ENCODE measurements around the gene TMIGD2. TPM values are rescaled to one million over a fixed set of nuclear protein-coding genes. Genes with fewer than 3 reads are reported as not detected.

The TMIGD2 gene
- total and polyA plus RNA-seq, 2 of the 4 experiments (the other 2 are of a cell fraction): not detected

DNA sequence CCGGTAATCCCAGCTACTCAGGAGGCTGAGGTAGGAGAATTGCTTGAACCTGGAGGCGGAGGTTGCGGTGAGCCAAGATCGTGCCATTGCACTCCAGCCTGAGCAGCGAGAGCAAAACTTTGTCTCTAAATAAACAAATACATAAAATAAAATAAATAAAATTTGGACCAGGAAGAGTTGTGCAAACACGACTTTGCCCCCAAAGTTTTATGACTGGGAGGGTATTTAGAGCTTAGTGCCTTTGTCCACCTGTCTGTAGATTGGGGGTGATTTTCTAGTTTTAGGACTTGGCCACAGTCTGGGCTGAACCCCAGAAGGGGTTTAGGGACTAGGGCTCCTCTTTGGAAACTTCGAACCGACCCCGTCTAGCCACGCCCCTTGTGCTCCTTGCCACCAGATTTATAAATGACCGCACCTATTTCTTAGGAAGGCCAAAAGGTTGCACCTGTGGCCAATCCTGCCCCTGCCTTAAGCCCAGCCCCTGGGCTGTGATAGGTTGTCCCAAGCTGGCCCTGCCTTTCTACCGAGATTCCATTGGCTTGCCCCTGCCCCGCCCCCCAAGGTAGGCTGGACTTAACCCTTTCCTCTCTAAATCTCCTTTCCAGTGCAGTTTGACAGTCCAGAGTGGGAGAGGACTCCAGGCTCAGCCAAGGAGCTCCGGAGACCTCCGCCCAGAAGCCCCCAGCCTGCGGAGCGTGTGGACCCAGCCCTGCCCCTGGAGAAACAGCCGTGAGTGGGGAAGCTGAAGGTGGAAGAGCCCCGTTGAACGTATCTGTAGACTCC lies 17.8 kb downstream of the TMIGD2 start:
- Histone ChIP-seq H4K20me1 (ENCODE audit: insufficient read depth, low read length) (no peaks in the 10 kb centered on the region), H2BK20ac (ENCODE audit: low read depth, low read length) (no peak overlapping the region), H3K23ac (ENCODE audit: low read depth, low read length) (no peak overlapping the region), H3K9me1 (ENCODE audit: insufficient read depth, low read length) (no peaks in the 10 kb centered on the region), H3K27me3 (ENCODE audit: control insufficient read depth, insufficient read depth, low read length) (peaks cover 45% of the 10 kb centered on the region), H3K4me2 (ENCODE audit: low read depth, low read length) (no peak overlapping the region), H3K18ac (ENCODE audit: low read depth, low read length) (no peak overlapping the region), H3K4me3 (ENCODE audit: insufficient read depth, low read depth, low read length) (no peak overlapping the region), H4K5ac (ENCODE audit: low read depth, low read length) (no peak overlapping the region), H3K9me3 (ENCODE audit: control insufficient read depth, insufficient read depth, low read length) (peaks cover 2% of the 10 kb centered on the region; the same call in 1 of the 2 replicates), H4K8ac (ENCODE audit: low read depth in 2 of 2, low read length in 2 of 2) (no peak overlapping the region), H3K56ac (ENCODE audit: extremely low read depth, insufficient read depth, low read length) (no peak overlapping the region), H3K79me1 (ENCODE audit: low read depth in 1 of 2, low read length in 2 of 2) (no peaks in the 10 kb centered on the region), H2BK15ac (ENCODE audit: low read depth, low read length) (no peak overlapping the region), H2AFZ (replicated peaks; ENCODE audit: low read length, poor library complexity) (peak overlapping the region; percentile 10), H3K4ac (ENCODE audit: low read depth, low read length) (no peak overlapping the region), H2AK9ac (replicated peaks; ENCODE audit: low read depth, low read length, poor library complexity) (no peak overlapping the region), H3K27ac (ENCODE audit: insufficient read depth, low read length) (no peak overlapping the region), H2BK5ac (ENCODE audit: low read depth, low read length, poor library complexity, severe bottlenecking) (no peak overlapping the region), H4K91ac (ENCODE audit: insufficient read depth, low read depth, low read length) (no peak overlapping the region), H3K9ac (ENCODE audit: low read depth, low read length) (no peak overlapping the region), H2BK120ac (ENCODE audit: low read depth, low read length) (no peak overlapping the region), H3K4me1 (ENCODE audit: control insufficient read depth, insufficient read depth, low read length) (no peaks in the 10 kb centered on the region), H2AK5ac (ENCODE audit: low read depth, low read length) (no peak overlapping the region), H3K36me3 (ENCODE audit: control insufficient read depth, insufficient read depth, low read length) (no peaks in the 10 kb centered on the region), H3K14ac (replicated peaks; ENCODE audit: low read depth, low read length) (no peak overlapping the region)
- ChIA-PET POLR2A (ENCODE audit: unreplicated experiment) (no interaction called here), CTCF (no interaction called here)
- ATAC-seq (ENCODE audit: low read depth) (peak; percentile 63), DNase-seq (no peak)
- dilution Hi-C loops (cut with HindIII; ENCODE audit: low sequenced_read_pairs, unreplicated experiment) (no loop called here), intact Hi-C loops (cut with micrococcal nuclease) (no loop called here), in situ Hi-C loops (cut with MboI; ENCODE audit: low sequenced_read_pairs) (no loop called here)
- TF ChIP-seq, protein P1, sequence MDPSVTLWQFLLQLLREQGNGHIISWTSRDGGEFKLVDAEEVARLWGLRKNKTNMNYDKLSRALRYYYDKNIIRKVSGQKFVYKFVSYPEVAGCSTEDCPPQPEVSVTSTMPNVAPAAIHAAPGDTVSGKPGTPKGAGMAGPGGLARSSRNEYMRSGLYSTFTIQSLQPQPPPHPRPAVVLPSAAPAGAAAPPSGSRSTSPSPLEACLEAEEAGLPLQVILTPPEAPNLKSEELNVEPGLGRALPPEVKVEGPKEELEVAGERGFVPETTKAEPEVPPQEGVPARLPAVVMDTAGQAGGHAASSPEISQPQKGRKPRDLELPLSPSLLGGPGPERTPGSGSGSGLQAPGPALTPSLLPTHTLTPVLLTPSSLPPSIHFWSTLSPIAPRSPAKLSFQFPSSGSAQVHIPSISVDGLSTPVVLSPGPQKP (IDR thresholded peaks at IDR 0.05; ENCODE audit: borderline replicate concordance, low read depth, low read length): no peak
- TF ChIP-seq MXI1 (IDR thresholded peaks at IDR 0.05; ENCODE audit: borderline replicate concordance, low read depth, low read length) (no peak), BHLHE40 (IDR thresholded peaks at IDR 0.05; ENCODE audit: low read depth, low read length) (no peak), RFX5 (IDR thresholded peaks at IDR 0.05; ENCODE audit: low read depth, low read length) (no peak), CHD1 (IDR thresholded peaks at IDR 0.05; ENCODE audit: low read depth, low read length) (no peak), RAD21 (IDR thresholded peaks at IDR 0.05; ENCODE audit: low read length) (no peak), SMC3 (IDR thresholded peaks at IDR 0.05; ENCODE audit: low read depth, low read length) (no peak), RCOR1 (IDR thresholded peaks at IDR 0.05; ENCODE audit: insufficient replicate concordance, low read length) (no peak), NFE2L2 (IDR thresholded peaks at IDR 0.05; ENCODE audit: low read depth, low read length) (no peak), MAFK (IDR thresholded peaks at IDR 0.05; ENCODE audit: low read depth, low read length) (no peak), MAZ (IDR thresholded peaks at IDR 0.05; ENCODE audit: borderline replicate concordance, low read depth, low read length) (no peak), CEBPB (IDR thresholded peaks at IDR 0.05; ENCODE audit: low read depth, low read length) (no peak), FOS (IDR thresholded peaks at IDR 0.05; ENCODE audit: low read depth, low read length) (no peak)
- TF ChIP-seq, protein P2, sequence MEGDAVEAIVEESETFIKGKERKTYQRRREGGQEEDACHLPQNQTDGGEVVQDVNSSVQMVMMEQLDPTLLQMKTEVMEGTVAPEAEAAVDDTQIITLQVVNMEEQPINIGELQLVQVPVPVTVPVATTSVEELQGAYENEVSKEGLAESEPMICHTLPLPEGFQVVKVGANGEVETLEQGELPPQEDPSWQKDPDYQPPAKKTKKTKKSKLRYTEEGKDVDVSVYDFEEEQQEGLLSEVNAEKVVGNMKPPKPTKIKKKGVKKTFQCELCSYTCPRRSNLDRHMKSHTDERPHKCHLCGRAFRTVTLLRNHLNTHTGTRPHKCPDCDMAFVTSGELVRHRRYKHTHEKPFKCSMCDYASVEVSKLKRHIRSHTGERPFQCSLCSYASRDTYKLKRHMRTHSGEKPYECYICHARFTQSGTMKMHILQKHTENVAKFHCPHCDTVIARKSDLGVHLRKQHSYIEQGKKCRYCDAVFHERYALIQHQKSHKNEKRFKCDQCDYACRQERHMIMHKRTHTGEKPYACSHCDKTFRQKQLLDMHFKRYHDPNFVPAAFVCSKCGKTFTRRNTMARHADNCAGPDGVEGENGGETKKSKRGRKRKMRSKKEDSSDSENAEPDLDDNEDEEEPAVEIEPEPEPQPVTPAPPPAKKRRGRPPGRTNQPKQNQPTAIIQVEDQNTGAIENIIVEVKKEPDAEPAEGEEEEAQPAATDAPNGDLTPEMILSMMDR (conservative IDR thresholded peaks at IDR 0.05; ENCODE audit: low read depth, low read length): no peak
- whole genome bisulfite sequencing, 2 experiments (ENCODE audit: extremely low coverage in 2 of 2, insufficient read length in 1 of 2): 20% methylated on average over 1 of the region's 20 CpGs; no CpG with 5 or more reads in 1 of the 2 experiments
- no TSS peak for BruUV-seq (replicated peaks)
